GM18511 (cell line): ENCODE results near the gene TRAFD1.
A peak's percentile ranks its signal among the peaks of the same experiment; 100 is the strongest.

Experiments
- ATAC-seq: cut with Tn5 transposase; IDR thresholded peaks from one replicate; pipeline ENCODE4 v1.9.1; 2021; ENCODE audit warnings: mild to moderate bottlenecking, moderate library complexity; ENCODE audit not compliant: unreplicated experiment

The TRAFD1 gene

GRCh38 chr12:112170971-112171596 is 45.7 kb downstream of the TRAFD1 start:
- no peak for ATAC-seq

- ATAC-seq, result no peak
These were observed 47.4 kb downstream of the TRAFD1 start for GRCh38 chr12:112172556-112173324.

- no peak for ATAC-seq
These were observed 50.2 kb downstream of the TRAFD1 start for GRCh38 chr12:112175361-112176155.

GRCh38 chr12:112176321-112177010 is 51.1 kb downstream of the TRAFD1 start:
- no peak for ATAC-seq

DNA sequence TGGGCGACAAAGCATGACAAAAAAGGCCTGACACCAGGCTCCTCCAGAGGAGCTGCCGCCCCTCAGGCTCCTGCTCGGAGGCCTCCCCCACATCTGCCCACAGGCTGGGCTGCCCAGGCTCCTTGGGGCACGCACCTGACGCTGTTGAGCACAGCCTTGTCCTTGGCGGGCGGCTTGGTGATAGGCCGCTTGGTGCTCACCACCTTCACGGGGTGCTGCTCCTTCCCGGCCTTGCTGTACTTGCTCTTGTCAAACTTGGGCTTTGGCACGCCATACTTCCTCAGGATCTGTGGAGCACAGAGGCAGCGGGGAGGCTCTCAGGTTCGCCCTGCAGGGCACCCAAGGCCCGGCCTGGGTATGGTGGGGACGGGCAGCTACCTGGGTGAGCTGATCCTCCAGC is 53.4 kb downstream of the TRAFD1 start:
- no peak for ATAC-seq

GRCh38 chr12:112179341-112179740 is 54.0 kb downstream of the TRAFD1 start:
- ATAC-seq, result no peak

GRCh38 chr12:112179916-112180315 is 54.6 kb downstream of the TRAFD1 start:
- ATAC-seq, result no peak

DNA sequence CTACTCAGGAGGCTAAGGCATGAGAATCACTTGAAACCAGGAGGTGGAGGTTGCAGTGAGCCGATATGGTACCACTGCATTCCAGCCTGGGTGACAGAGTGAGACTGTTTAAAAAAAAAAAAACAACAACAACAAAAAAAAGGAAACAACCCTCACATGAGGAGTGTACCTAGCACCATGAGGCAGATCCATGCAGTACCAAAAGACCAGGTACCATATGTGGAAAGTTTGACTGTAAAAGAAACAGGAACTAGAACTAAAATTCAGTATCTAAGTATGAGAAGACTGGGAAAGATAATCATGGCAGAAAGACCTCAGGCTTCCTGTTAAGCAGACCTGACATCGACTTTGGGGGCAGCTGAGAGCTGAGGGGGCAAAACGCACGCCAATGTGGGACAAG is 55.1 kb downstream of the TRAFD1 start:
- no peak for ATAC-seq

DNA sequence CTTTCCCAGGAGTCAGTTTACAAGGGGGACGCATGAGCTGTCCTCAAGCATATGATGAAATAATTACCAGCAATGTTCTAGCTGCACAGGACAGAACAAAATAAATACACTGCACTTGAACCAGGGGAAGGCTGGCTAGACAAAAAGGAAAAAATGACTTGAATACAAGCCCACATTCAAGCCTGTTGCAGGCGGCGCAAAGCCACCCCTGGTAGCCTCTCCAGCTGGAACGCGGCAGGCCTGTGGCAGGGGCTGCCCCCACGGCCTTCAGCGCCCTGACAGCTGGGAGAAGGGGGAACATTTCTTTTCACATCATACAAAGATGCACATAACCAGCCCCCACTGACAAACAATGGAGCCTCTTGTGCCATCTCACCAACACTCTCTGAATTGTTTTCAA is 57.1 kb downstream of the TRAFD1 start:
- no peak for ATAC-seq

GRCh38 chr12:112183141-112184021 is 58.0 kb downstream of the TRAFD1 start:
- peak; percentile 46 for ATAC-seq

DNA sequence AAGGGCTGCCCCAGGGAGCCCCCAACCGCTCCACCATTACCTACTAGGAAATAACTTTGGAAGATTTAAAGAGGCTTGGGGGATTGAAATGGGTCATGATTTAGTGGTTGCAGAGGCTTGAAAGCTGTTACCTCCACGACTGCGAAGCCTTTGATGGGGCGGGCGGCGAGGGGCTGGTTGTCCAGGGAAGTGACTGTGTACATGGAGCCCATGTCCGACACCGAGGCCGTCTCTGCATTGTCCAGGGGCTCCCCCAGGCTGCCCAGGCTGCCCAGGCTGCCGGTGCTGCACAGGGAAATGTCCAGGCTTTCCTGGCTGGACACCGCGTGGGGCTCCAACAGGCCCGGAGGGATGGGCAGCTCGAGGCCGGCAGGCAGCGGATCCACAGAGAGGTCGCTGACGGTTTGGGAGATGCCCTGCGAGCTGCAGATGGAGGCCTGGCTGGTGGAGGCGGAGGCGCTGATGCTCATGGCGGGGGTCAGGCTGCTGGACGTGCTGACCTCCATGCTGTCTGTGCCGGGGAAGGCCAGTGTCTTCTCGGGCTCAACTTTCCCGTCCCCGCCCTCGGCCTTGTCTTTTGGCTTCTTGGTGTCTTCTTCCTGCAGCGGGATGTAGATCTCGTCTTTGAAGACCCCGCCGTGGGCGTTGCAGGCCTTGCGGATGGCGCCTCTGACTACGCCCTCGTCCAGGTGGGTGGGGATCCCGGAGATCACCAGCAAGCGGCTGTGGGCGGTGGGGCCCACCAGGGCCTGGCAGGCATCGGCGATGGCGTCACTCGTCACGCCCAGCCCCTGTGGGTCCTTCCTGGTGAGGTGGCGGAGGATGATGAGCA is 58.9 kb downstream of the TRAFD1 start:
- ATAC-seq, result no peak

GRCh38 chr12:112185093-112185923 is 59.9 kb downstream of the TRAFD1 start:
- no peak for ATAC-seq

GRCh38 chr12:112188130-112188830 is 62.9 kb downstream of the TRAFD1 start:
- no peak for ATAC-seq

DNA sequence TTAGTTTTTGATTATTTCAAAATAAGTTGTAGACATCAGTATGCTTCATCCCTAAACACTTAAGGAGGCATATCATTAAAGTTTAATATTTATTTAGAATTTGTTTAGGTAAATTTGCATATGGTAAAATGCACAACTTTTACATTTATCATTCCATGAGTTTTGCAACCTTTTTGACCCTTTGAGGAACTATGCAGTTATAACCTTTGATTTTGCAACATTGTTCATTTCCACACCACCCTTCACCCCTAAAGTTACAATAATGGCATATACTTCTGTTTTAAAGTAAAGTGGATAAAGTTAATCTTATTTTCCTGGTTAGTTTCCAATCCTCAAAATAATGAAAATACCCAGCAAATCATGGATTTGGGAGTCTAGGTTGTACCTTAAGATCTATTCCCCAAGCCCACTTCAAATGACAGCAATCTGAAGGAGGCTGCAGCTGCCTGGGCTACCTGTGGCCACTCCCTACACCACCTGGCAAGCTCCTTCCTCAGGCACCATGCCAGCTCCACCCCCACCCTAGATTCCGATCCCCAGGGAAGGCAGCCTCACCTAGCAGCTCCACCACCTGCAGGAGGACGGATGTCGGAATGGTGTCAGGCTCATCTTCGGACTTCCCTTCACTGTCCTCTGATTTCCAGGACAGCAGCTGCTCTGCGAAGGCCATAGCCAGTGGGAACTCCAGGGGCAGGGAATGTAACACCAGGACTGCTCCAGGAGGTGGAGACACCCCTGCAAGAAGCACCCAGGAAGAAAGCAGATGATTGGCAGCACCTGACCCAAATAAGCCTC is 65.1 kb downstream of the TRAFD1 start:
- no peak for ATAC-seq

DNA sequence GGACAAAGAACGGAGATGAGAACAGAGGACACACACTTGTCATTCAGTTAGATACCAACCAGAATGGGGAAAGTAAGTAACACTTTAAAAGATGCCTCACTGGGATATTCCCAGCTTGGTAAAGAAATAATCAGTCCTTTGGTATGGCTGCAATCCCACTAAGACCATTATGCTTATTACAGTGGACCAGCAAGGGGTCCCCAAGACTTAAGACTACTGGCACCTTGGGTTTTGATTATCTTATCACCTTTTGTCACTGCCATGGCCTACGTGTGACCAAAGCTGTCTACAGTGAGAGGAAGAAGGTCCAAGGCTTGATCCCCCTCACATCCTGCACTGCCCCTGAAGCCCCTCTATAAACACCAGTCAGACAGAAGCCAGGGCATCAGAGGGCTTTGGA is 65.8 kb downstream of the TRAFD1 start:
- ATAC-seq, result no peak

DNA sequence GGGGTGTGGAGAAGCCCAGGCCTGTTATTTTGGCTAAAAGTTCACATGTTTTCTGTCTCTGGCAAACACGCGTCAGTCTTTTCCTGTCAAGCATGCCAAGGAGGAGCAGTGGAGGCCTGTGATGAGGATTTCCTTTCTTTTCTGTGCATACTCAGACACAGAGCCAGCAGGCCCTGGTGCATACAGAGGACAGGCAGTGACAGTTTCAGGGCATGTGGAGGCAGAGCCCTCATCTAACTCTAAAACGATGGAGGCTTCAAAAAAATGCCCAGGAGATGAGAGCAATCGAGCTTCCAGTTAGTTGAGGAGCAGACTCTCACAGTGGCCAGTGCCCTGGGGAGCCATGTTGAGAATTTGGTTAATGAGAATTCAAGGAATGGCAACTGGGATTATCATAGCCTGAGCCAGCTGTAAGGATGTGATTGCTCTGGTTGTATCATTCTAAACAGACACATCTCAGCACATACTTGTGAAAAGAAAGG is 66.5 kb downstream of the TRAFD1 start:
- no peak for ATAC-seq

GRCh38 chr12:112192475-112192874 is 67.1 kb downstream of the TRAFD1 start:
- ATAC-seq, result no peak
